ENCODE results near the gene TAF11.

- TF ChIP-seq YY1 (IDR thresholded peaks at IDR 0.05; ENCODE audit: low read depth) (no peak), TCF12 (IDR thresholded peaks at IDR 0.05; ENCODE audit: low read depth) (no peak), MAX (IDR thresholded peaks at IDR 0.05) (no peak), ZBTB7A (IDR thresholded peaks at IDR 0.05; ENCODE audit: low read depth) (no peak), RAD21 (IDR thresholded peaks at IDR 0.05; ENCODE audit: low read depth) (no peak), TEAD4 (IDR thresholded peaks at IDR 0.05) (no peak), FOXM1 (IDR thresholded peaks at IDR 0.05; ENCODE audit: borderline replicate concordance, low read depth) (no peak), REST (IDR thresholded peaks at IDR 0.05; ENCODE audit: low read depth) (no peak), EGR1 (IDR thresholded peaks at IDR 0.05) (no peak), EP300 (IDR thresholded peaks at IDR 0.05; ENCODE audit: borderline replicate concordance) (no peak), CEBPB (IDR thresholded peaks at IDR 0.05) (no peak), CREB1 (IDR thresholded peaks at IDR 0.05; ENCODE audit: low read depth) (no peak)
Measured at GRCh38 chr6:34852406-34853085, 35.3 kb downstream of the TAF11 start.

Data from Ishikawa (cell line).